ENCODE measurements around the gene STX1A.
"Not testable (repeated sequence)": the region's sequence is repeated elsewhere in the genome, so short reads cannot be mapped to it uniquely, and the experiment has no call there.

DNA sequence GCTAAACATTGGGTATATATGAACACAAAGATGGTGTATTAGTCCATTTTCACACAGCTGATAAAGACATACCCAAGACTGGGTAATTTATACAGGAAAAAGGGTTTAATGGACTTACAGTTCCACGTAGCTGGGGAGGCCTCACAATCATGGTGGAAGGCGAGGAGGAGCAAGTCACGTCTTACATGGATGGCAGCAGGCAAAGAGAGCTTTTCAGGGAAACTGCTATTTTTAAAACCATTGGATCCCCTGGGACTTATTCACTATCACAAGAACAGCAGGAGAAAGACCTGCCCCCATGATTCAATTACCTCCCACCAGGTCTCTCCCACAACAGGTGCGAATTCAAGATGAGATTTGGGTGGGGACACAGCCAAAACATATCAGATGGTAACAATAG is 64.2 kb downstream of the STX1A start:
- not testable (repeated sequence) for TF ChIP-seq ZIC2 (tag by site-specific recombination; IDR thresholded peaks at IDR 0.05); ZNF2 (tag by site-specific recombination; IDR thresholded peaks at IDR 0.05); ZNF324 (tag by site-specific recombination; IDR thresholded peaks at IDR 0.05); MYNN (tag by site-specific recombination; IDR thresholded peaks at IDR 0.05; ENCODE audit: borderline replicate concordance)
- TF ChIP-seq, protein P1, sequence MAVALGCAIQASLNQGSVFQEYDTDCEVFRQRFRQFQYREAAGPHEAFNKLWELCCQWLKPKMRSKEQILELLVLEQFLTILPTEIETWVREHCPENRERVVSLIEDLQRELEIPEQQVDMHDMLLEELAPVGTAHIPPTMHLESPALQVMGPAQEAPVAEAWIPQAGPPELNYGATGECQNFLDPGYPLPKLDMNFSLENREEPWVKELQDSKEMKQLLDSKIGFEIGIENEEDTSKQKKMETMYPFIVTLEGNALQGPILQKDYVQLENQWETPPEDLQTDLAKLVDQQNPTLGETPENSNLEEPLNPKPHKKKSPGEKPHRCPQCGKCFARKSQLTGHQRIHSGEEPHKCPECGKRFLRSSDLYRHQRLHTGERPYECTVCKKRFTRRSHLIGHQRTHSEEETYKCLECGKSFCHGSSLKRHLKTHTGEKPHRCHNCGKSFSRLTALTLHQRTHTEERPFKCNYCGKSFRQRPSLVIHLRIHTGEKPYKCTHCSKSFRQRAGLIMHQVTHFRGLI (tag by site-specific recombination; IDR thresholded peaks at IDR 0.05) = not testable (repeated sequence)
- TF ChIP-seq, protein P2, sequence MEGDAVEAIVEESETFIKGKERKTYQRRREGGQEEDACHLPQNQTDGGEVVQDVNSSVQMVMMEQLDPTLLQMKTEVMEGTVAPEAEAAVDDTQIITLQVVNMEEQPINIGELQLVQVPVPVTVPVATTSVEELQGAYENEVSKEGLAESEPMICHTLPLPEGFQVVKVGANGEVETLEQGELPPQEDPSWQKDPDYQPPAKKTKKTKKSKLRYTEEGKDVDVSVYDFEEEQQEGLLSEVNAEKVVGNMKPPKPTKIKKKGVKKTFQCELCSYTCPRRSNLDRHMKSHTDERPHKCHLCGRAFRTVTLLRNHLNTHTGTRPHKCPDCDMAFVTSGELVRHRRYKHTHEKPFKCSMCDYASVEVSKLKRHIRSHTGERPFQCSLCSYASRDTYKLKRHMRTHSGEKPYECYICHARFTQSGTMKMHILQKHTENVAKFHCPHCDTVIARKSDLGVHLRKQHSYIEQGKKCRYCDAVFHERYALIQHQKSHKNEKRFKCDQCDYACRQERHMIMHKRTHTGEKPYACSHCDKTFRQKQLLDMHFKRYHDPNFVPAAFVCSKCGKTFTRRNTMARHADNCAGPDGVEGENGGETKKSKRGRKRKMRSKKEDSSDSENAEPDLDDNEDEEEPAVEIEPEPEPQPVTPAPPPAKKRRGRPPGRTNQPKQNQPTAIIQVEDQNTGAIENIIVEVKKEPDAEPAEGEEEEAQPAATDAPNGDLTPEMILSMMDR (tag by site-specific recombination; IDR thresholded peaks at IDR 0.05) = not testable (repeated sequence)
- TF ChIP-seq, protein P3, sequence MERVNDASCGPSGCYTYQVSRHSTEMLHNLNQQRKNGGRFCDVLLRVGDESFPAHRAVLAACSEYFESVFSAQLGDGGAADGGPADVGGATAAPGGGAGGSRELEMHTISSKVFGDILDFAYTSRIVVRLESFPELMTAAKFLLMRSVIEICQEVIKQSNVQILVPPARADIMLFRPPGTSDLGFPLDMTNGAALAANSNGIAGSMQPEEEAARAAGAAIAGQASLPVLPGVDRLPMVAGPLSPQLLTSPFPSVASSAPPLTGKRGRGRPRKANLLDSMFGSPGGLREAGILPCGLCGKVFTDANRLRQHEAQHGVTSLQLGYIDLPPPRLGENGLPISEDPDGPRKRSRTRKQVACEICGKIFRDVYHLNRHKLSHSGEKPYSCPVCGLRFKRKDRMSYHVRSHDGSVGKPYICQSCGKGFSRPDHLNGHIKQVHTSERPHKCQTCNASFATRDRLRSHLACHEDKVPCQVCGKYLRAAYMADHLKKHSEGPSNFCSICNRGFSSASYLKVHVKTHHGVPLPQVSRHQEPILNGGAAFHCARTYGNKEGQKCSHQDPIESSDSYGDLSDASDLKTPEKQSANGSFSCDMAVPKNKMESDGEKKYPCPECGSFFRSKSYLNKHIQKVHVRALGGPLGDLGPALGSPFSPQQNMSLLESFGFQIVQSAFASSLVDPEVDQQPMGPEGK (tag by site-specific recombination; IDR thresholded peaks at IDR 0.05) = not testable (repeated sequence)

Measured in HEK293 (cell line).